Activated CD8-positive, alpha-beta memory T cell treated with anti-CD3 and anti-CD28 coated beads, Interleukin-2, amount 50 U/mL, for 24 hours (primary cell): ENCODE results near the gene ADAMTS3.
"Not testable (repeated sequence)": the region's sequence is repeated elsewhere in the genome, so short reads cannot be mapped to it uniquely, and the experiment has no call there.

ENCODE experiments used
- DNase-seq: peaks from one replicate; pipeline ENCODE4 v3.0.0-alpha.2; 2020; ENCODE audit errors: extremely low read depth

The ADAMTS3 gene

DNA sequence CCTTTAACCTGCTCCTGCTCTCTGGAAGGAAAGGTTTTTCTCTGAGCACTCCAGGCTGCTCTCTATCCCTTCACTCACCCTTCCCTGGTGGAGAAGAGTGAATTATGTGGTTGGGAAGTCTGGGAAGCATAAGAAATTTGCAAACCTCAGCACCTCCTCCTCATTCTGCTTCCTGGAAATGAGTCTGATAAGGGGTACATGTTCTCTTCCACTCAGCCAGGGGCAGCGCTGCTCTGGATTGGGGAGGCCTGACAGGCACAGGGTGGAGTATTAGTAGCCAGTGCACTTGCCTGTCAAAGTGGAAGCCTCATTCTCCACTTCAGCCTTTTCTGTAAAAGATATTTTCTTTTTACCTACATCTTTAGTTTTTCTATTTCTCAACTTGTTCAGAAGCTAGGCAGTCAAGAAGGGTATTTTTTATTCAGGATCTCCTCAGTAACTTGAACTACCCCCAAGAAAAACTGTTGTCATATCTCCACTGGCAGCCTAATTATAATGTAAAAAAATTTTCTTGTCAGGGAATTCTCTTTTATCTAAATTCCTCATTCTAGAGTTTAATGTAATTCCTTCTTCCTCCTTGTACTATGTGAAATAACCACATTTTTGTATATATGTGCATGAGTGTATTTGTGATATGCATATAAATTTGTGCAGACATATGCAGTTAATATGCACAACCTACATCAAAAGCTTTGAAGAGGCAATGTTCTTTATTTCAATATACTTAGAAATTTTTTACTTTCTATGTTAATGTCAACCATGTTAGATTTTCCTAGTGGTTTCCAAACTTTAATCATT, 15.3 kb downstream of the ADAMTS3 start:
- no peak for DNase-seq

DNA sequence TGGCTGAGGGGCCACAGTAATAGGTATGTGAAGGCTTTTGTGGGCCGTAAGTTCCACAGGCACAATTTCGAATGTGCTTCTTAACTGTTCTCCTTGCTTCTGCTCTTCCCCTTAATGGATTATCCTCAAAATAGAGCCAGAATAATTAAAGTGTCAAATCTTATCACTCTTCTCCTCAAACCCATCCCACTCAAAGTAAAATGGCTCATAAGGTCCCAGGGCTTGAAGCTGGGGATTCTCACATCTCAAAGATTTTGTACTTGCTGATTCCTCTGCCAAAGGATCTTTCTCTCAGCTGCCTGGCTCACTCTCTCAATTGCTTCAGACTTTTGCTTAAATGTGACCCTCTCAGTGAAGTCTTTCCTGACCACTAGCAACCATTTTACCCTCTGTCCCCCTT, 16.6 kb downstream of the ADAMTS3 start:
- DNase-seq = no peak

DNA sequence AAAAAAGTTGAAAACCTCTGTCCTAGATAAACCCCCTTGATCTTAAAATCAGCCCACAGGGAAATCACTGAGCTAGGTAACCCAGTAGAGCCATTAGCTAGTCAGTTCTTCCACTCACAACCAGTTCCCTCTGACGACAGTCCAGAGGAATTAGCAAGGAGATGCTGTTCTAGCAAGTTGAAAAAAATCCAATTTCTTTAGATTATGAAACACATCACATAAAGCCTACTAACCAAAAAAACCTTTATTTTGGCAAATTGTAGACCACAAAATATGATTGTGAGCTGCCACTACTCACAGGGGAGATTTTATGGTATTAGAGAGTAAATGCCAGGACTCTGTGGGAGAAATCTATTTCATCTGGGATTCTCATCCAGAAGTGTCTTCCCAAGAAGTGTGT, 22.6 kb downstream of the ADAMTS3 start:
- DNase-seq = no peak

DNA sequence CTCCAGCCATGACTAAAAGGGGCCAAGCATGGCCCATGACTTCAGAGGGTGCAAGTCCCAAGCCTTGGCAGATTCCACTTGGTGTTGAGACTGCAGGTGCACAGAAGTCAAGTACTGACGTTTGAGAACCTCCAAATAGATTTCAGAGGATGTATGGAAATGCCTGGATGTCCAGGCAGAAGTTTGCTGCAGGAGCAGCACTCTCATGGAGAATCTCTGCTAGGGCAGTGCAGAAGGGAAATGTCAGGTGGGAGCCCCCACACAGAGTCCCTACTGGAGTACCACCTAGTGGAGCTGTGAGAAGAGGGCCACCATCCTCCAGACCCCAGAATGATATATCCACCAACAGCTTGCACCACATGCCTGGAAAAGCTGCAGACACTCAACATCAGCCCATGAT, 28.3 kb downstream of the ADAMTS3 start:
- DNase-seq = not testable (repeated sequence)

DNA sequence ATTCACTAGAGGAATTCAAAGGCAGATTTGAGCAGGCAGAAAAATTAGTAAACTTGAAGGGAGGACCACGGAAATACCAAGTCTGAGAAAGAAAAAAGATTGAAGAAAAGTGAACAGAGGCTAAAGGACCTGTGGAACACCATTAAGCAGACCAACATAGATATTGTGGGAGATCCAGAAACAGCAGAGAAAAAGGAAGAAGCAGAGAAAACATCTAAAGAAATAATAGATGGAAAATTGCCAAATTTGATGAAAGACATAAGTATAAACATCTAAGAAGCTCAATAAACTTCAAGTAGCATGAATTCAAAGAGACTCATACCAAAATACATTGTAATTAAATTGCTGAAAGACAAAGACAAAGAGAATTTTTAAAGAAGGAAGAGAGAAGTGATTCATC, 31.0 kb downstream of the ADAMTS3 start:
- DNase-seq = no peak

DNA sequence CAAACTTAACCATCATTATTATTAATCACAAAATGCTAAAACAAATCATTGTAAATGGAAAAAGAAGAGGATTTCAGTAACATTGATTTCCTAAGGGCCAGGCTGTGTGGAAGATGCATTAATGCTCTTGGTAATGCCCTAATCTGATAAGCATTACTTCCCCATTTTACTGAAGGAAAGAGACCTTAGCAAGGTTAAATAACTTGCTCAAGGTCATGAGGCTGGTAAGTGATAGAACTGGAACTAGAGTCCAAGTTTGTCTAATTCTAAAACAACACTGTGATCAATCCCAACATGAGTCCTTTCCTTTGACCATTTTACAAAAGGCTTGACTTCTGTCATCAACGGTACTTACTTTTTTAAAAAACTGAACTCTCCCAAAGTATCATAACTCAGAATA, 32.6 kb downstream of the ADAMTS3 start:
- DNase-seq = no peak

DNA sequence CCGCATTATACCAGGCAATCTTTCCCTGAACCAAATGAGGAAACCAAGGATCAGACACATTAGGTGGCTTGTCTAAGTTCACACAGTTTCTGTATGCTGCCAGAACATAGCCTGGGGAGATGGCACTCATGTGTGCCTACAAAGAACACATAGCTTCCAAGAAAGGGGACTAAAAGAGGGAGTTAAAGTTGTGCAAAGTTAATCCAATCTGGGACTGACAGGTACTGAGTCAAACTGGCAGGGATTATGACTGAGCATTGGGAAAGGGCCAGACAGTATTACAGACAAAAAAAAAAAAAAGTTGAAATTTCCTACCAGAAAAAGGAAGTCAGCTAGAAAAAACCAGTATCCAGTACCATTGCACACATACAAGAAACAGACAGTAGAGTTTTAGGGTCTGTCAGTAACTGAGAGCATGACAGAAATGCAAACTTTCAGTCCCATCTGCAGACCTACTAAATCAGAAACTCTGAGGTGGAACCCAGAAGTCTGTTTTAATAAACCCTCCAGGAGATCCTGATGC, 37.2 kb downstream of the ADAMTS3 start:
- no peak for DNase-seq

DNA sequence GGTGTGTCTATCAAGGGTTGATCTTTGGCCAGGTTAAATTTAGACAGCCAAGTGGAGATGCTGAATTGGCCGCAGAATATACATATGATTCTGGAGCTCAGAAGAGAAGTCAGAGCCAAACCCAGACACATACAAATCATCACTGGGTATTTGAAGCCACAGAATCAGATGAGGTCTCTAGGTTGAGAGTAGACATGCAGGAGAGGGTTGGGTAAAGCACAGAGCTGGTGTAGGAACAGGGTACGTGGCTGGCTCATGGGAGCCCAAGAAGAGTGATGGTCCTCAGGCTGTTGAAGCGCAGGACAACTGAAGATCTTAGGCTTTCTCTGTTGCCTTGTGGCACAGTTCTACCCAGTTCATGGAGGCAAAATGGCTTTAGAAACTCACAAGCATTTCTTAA, 37.7 kb downstream of the ADAMTS3 start:
- DNase-seq = no peak

DNA sequence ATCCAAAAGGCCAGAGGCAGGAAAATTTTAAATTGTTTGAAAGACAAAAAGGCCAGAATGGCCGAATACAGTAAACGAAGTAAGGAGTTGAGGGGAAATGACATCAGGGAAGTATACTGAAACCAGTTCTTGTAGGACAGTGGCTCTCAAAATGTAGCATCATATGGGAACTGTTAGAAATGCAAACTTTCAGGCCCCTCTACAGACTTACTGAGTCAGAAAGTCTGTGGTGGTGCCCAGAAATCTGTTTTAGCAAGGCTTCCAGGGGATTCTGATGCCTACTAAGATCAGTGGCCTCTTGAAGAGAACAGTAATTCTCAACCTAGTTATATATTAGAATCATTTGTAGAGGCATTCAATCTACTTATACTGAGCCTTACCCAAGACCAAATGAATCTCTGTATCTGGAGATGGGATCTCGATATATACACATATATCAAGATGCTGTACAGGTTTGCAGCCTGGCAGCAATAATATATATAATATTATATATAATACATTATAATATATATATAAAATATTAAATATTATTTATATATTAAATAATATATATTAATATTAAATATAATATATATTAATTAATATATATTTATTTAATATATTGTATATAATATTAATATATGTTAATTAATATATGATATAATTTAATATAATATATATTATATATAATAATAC, 39.7 kb downstream of the ADAMTS3 start:
- no peak for DNase-seq

DNA sequence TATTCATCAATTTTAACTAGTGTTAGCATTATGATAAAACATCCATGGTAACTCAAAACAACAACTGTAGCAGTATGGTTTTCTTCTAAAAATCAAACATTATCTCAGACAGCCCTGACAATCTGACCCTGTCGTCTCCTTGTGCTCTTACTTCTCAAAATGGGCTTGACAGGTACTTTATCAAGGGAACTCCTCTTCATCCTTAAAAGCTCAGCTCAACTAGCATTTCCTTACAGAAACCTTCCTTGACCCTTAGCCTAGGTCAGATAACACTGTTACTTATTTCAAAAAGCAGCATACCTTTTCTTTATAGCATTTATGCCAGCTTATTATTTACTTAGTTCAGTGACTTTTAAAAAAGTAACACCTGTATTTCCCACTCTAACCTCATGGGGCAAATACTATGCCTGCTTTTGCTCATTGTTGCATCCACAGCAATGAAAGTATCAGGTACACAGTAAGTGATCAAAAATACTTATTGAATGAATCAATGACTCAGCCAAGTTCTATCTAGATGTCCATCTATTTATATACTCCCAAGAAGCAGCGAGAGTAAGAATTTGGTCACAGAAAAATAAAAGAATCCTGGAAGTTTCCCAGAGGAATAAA, 41.9 kb downstream of the ADAMTS3 start:
- no peak for DNase-seq

DNA sequence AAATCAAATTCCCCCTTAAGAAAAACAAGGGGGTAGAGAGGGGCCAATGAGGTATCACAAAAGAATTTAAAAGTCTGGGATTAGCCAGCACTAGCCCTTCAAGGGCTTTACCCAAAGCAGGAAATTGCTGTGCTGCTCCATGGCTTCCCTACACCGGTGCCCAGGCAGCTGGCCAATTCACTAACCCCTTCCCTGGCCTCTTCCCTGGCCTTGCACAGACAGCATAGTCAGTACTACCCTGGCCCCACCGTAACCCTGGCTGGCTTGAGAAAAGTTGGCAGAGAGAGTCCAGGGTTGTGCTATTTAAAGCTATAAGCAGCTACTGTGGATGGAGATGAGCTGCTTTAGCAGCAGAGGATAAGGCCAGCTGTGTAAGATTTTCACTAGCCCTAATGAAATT, 43.1 kb downstream of the ADAMTS3 start:
- no peak for DNase-seq

DNA sequence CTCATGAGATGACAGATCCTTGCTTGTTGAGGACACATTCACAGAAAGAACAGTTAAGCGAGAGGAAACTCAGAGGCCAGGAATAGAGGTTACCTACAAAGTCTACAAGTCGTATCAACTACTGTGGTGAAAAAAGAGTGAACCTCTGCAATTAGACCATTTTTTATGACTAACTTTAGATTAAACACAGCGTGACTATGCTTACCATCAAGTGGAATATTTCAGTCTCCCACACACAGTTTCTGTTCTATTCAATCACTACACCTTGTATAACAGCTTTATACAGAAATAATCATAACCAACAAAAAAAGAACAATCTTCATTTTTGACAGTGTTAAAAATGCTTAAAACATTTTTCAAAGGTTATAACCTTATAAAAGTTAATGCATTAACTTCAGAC, 46.6 kb downstream of the ADAMTS3 start:
- DNase-seq = no peak

DNA sequence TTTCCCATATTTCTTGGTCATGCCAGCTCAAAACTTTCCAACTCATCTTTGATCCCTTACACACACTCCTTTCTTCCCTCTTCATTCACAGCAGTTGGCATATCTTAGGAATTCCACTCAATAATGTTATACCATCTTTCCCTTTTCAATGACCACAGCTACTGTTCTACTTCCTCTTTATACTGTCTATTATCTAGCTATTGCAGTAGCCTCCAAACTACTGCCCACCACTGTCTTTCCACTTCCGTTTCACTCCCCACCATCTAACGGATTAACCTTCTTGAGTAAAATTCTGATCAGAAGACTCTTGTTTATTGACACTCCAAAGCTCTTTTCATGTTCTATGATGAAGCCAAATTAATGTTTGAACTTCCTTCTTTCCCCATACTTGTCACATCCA, 55.8 kb downstream of the ADAMTS3 start:
- no peak for DNase-seq

DNA sequence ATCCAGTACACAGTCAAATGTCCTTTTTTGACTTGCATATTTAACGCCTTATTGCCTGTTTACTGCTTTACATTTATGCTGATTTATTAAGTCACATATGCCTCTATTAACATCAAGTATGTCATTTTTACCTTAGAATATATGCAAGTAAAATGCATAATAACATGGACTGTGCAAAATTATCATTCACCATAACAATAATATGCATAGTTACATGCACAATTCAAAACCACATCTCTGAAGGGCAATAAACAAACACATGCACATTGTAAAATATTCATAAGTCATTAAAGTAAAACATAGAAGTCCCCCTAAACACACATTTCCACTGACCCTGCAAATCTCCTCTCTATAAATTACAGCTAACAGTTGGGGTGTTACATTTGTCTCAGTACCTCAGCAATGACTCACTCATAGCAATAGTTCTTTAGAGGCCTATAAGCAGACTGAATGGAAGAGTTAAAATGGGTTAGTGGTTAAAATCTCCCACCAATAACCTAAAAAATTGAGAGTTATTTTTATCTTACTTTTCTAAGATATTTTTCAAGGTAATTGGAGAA, 61.1 kb downstream of the ADAMTS3 start:
- DNase-seq = no peak

DNA sequence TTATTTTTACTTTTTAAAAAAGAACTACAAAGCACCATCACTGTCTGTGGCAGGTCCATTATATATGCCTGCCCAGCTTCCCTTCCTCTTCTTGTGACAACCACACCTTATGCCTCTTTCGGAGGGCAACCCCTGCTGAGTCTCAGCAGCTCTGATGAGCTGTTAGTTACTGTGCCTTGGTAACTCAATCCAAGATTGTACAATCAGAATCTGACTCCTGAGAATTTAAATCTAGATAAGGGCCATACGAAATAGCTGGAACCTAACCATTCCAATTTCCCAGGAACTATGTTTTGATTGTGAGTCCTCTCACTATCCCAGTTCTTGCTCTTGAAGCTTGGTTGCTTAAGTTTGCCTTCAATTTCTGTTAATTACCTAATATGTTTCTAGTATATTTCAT, 61.9 kb downstream of the ADAMTS3 start:
- DNase-seq = no peak

DNA sequence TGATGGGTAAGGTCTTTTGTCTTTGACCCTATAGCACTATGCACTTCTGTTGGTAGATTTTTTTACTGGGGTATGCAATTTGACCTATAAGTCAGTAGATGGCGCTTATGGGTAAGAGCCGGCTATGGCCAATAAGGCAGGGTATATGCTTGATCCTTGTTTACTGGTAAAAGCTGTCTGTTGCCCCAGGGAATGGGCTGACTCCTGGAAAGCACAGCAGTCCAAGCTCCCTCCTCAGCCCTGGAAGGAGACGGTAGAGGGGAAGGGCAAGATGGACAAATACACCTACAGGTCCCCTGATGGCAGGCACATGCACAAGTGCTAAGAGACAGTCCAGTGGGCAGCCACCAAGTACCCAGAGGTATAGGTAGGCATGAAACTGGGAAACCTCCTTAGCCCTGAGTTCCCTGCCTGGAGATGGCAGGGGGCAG, 63.7 kb downstream of the ADAMTS3 start:
- DNase-seq = no peak

DNA sequence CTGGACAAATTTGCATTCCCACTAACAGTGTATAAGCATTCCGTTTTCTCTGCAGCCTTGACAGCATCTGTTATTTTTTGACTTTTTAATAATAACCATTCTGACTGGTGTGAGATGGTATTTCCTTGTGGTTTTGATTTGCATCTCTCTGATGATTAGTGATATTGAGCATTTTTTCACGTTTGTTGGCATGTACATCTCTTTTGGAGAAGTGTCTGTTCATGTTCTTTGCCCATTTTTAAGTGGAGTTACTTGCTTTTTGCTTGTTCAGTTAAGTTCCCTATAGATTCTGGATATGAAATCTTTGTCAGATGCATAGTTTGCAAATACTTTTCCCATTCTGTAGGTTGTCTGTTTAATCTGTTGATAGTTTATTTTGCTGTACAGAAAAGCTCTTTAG, 68.8 kb downstream of the ADAMTS3 start:
- no peak for DNase-seq

DNA sequence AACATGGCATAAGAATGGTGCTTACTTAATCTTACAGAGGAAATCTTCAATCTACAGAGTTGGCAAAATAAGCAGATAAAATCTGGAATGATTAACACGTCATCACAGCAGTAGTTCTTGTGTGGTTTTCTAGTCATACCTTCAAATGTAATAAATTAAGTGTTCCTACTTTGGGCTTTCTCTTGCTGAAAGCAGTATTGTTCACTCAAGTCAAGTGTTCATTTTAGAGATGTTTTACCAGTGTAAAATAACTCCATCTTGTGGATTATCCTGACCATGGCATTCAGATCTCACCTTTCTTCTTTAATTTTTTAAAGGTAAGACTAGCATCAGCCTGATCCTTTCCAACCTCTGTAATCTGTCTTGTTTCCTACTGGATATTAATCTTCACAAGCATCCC, 72.9 kb downstream of the ADAMTS3 start:
- DNase-seq = no peak

DNA sequence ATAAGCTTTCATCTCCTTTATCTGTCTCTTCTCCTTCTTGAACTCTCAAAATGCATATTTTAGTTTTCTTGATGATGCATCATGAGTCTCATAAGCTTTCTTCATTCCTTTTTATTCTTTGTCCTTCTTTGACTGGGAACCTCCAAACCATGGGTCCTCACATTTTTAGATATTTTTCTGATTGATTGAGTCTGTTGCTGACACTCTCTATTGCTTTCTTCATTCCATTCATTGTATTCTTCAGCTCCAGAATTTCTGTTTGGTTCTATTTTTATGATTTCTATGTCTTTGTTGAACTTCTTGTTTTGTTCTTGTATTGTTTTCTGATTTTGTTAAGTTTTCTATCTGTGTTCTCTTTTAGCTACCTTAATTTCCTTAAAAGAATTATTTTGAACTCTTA, 74.9 kb downstream of the ADAMTS3 start:
- DNase-seq = no peak

DNA sequence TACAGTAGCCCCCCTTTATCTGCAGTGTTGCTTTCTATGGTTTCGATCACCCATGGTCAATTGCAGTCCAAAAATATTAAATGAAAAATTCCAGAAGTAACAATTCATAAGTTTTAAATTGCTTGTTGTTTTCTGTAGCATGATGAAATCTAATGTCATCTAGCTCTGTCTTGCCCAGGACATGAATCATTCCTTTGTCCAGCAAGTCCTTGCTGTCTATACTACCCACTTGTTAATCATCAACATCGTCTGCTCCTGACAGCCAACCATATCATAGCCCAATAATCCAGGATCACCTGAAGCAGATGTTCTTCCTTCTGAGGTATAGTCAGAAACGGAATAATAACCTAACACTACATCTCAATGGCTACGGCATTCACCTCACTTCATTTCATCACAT, 79.8 kb downstream of the ADAMTS3 start:
- no peak for DNase-seq

DNA sequence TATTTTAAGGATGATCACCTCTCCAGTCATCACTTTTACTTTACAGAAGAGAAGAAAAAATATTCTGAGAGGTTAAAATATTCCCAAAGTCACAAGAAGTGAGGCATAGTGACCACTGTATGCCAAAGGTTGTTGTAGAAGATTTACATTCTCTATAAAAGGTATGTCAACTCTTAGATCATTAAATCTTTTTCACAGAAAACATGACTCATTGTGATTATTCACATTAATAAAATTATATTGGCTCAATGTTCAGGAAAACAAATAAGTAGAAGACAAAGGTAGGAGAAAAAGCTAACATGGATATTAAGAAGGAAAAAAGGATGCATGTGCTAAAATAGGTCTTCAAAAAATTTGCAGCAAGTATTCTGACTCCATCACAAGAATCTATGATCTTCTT, 82.0 kb downstream of the ADAMTS3 start:
- DNase-seq = no peak

DNA sequence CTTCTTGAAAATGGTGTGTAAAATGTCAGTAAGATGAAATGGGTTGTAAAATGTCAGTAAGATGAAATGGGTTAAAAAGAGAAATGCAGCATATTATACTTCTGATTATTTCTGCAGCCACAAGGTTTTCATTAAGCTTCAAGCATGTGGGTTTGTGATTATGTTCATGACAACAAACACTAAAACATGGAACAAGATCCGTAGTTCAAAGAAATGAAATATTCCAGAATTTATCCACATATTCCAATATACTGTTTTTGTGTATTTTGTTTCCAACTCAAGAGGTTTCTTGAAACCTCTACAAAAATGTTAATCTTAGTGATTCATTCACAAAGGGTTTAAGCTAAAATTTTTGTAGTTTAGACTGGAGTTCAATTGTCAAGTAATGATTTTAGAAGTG, 84.0 kb downstream of the ADAMTS3 start:
- no peak for DNase-seq
